Measurements from ENCODE around the gene ZC3H8.

GRCh38 chr2:112182581-112183034, 72.2 kb downstream of the ZC3H8 start:
- no peak for TF ChIP-seq CTCF (IDR thresholded peaks at IDR 0.05; ENCODE audit: low read depth, low read length, poor library complexity, severe bottlenecking)
- TF ChIP-seq EZH2phosphoT487 (IDR thresholded peaks at IDR 0.05; ENCODE audit: borderline replicate concordance, low read length) = no peak
